Thyroid gland (tissue), 4 donors: ENCODE results near the gene C17orf113.

Source experiments
- POLR2A ChIP-seq, 2 donors: fragments of 450-650 bp; IDR thresholded peaks; one replicate each; pipeline ENCODE4 v1.6.1; 2017; ENCODE audit warnings: antibody characterized with exemption in 2 of 2, mild to moderate bottlenecking in 2 of 2, moderate library complexity in 1 of 2
- TF ChIP-seq, protein P1 (sequence below), 6 experiments: fragments of 200-600 bp in 3 of 6; fragments of 450-650 bp in 3 of 6; sonication (generic) in 3 of 6; IDR thresholded peaks; one replicate each; pipeline ENCODE4 v1.5.1; 2016 to 2019; ENCODE audit warnings: antibody characterized with exemption in 6 of 6, mild to moderate bottlenecking in 2 of 6, inconsistent platforms in 1 of 6, moderate library complexity in 1 of 6

DNA sequence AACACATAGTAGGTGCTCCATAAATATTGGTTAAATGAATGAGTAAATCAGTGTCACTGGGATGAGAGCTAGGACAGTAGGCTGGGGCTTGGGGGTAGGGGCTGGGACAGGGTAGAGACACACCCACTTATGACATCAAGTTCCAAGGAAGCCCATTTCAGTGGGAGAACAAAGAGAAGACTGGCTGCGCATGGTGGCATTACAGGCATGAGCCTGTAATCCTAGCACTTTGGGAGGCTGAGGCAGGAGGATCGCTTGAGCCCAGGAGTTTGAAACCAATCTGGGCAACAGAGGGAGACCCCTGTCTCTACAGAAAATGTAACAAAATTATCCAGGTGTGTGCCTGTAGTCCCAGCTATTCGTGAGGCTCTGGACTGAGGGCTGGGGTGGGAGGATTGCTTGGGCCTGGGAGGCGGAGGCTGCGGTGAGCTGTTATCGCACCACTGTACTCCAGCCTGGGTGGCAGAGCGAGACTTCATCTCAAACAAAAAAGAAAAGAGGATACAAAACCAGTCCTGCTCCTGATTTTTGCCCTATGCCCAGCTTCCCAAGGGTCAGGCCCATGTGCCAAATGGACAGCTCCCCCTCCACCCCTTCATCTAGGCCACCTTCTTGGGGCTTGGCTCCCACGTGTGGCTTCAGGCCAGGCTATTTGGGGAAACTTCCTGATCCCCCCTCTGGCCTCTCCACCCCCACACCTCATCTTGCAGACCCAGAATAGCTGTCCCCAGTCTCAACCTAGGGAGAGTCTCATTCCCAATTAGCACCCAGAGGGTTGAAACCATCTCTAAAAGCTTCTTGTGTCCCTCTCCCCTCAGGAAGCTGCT is 40.8 kb upstream of the C17orf113 start:
- TF ChIP-seq, protein P1, sequence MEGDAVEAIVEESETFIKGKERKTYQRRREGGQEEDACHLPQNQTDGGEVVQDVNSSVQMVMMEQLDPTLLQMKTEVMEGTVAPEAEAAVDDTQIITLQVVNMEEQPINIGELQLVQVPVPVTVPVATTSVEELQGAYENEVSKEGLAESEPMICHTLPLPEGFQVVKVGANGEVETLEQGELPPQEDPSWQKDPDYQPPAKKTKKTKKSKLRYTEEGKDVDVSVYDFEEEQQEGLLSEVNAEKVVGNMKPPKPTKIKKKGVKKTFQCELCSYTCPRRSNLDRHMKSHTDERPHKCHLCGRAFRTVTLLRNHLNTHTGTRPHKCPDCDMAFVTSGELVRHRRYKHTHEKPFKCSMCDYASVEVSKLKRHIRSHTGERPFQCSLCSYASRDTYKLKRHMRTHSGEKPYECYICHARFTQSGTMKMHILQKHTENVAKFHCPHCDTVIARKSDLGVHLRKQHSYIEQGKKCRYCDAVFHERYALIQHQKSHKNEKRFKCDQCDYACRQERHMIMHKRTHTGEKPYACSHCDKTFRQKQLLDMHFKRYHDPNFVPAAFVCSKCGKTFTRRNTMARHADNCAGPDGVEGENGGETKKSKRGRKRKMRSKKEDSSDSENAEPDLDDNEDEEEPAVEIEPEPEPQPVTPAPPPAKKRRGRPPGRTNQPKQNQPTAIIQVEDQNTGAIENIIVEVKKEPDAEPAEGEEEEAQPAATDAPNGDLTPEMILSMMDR (IDR thresholded peaks at IDR 0.05): no peak
- no peak for TF ChIP-seq POLR2A (IDR thresholded peaks at IDR 0.05)
